Esophagus squamous epithelium (tissue), 4 donors: ENCODE data around the gene GSTM3.

Source experiments
- CTCF ChIP-seq, 6 experiments: fragments of 450-650 bp in 4 of 6; fragments of 200-600 bp in 2 of 6; sonication (generic) in 2 of 6; IDR thresholded peaks; one replicate each; pipeline ENCODE4 v1.5.1; 2016 to 2019; ENCODE audit warnings: antibody characterized with exemption in 6 of 6, mild to moderate bottlenecking in 4 of 6, moderate library complexity in 4 of 6
- POLR2A ChIP-seq, 4 donors: fragments of 450-650 bp; IDR thresholded peaks; one replicate each; pipeline ENCODE4 v1.6.1; 2017; ENCODE audit warnings: antibody characterized with exemption in 4 of 4, mild to moderate bottlenecking in 4 of 4, moderate library complexity in 3 of 4

- TF ChIP-seq POLR2A (IDR thresholded peaks at IDR 0.05) (no peak), CTCF (IDR thresholded peaks at IDR 0.05) (no peak)
Measured at GRCh38 chr1:109756848-109757521, 16.1 kb upstream of the GSTM3 start.
